ENCODE results near the gene MEX3D.

- TF ChIP-seq CTCF (IDR thresholded peaks at IDR 0.05) (peak in 2 of 3 experiments; percentile 34 to 48), POLR2AphosphoS5 (IDR thresholded peaks at IDR 0.05; ENCODE audit: insufficient read depth in 1 of 2, low read depth in 1 of 2) (peak; percentile 70 to 72), POLR2A (IDR thresholded peaks at IDR 0.05) (no peak)
Observed at GRCh38 chr19:1605236-1606137, 37.4 kb upstream of the MEX3D start, which contains the start of gene UQCR11.

Data from vagina (tissue), 2 donors.